HTR-8/SVneo (cell line): ENCODE data around the gene SELENOO.

Experiments used
- DNase-seq: peaks from one replicate; pipeline ENCODE4 v3.0.0; 2011; ENCODE audit warnings: low spot score, mixed read lengths; ENCODE audit not compliant: insufficient read length
- FAIRE-seq: peaks from 2 replicates; lab custom pipeline; 2011; peaks lifted over from hg19 to GRCh38; lab: Jason Lieb, UNC

The SELENOO gene

GRCh38 chr22:50249341-50250248, 48.8 kb downstream of the SELENOO start:
- no peak for FAIRE-seq

DNA sequence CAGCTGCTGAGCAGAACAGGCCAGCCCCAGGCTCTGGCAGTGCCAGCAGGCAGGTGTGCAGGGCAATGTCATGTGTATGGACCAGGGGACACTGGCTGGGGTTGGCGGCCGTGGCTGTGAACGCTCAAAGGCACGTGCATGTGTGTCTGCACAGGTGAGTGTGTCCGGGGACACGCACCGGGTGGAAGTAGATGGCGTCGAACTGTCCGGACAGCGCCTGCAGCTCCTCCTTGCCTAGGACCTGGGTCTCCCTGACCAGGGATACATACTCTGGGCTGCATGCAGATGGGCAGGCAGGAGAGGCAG, 49.4 kb downstream of the SELENOO start:
- DNase-seq = no peak
- FAIRE-seq = no peak

More at GRCh38 chr22:50249341-50250248, 48.8 kb downstream of the SELENOO start:
- DNase-seq = no peak

- DNase-seq = no peak
These were observed 50.0 kb downstream of the SELENOO start, which contains the start of gene HDAC10 for GRCh38 chr22:50250555-50251476. Gene HDAC10, minus strand, starts transcription at chr22:50251265. Its CDS starts 233 bp downstream, at chr22:50251032.

GRCh38 chr22:50251477-50252081, 50.8 kb downstream of the SELENOO start:
- DNase-seq = no peak
- FAIRE-seq = no peak

More at GRCh38 chr22:50250555-50251476, 50.0 kb downstream of the SELENOO start, which contains the start of gene HDAC10:
- peak; percentile 72 for FAIRE-seq

- FAIRE-seq (peak; percentile 86), DNase-seq (no peak)
These were observed 51.6 kb downstream of the SELENOO start for GRCh38 chr22:50252082-50253045.

- FAIRE-seq (no peak), DNase-seq (no peak)
These were observed 52.5 kb downstream of the SELENOO start for GRCh38 chr22:50253046-50253915.

DNA sequence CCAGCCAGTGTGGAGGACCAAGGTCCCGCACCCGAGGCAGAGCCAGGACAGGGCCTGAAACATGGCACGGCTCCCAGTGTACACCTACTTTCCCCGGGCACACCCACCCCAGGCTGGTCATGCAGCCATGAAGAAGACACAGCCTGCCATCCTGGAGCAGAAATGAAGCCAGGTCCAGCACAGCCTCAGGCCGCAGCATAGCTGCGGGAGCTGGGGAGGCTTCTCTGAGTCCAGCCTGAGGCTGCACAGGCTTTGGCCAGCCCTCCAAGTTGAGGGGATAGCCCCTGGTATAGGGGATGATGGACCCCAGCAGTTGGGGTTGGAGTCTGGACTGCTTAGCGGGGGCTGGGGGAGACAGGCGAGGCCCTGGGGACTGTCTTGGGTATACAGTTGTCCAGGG, 53.1 kb downstream of the SELENOO start:
- DNase-seq (no peak), FAIRE-seq (no peak)

GRCh38 chr22:50255099-50255498, 54.3 kb downstream of the SELENOO start:
- DNase-seq (no peak), FAIRE-seq (no peak)

- FAIRE-seq (no peak), DNase-seq (no peak)
These were observed 54.8 kb downstream of the SELENOO start for GRCh38 chr22:50255607-50256006.

- FAIRE-seq (no peak), DNase-seq (no peak)
These were observed 55.5 kb downstream of the SELENOO start for GRCh38 chr22:50256258-50256862.

DNA sequence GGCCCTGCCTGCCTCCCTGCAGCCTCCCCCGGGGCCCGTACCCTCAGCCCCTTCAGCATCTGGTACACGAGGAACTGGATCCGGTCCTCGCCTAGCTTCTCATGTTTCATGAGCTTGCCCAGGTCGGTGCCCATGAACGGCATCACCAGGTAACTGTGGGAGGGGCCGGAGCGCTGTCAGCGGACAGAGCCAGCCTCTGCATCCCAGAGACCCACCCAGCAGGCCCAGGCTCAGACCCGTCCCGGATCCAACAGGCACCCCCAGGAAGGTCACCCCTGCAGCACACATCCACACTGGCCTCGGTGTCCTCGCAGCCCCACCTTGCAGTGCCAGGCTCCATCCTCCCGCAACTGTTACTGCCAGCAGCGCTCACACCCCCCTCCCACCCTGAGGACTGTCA, 56.2 kb downstream of the SELENOO start:
- DNase-seq (no peak), FAIRE-seq (no peak)

DNA sequence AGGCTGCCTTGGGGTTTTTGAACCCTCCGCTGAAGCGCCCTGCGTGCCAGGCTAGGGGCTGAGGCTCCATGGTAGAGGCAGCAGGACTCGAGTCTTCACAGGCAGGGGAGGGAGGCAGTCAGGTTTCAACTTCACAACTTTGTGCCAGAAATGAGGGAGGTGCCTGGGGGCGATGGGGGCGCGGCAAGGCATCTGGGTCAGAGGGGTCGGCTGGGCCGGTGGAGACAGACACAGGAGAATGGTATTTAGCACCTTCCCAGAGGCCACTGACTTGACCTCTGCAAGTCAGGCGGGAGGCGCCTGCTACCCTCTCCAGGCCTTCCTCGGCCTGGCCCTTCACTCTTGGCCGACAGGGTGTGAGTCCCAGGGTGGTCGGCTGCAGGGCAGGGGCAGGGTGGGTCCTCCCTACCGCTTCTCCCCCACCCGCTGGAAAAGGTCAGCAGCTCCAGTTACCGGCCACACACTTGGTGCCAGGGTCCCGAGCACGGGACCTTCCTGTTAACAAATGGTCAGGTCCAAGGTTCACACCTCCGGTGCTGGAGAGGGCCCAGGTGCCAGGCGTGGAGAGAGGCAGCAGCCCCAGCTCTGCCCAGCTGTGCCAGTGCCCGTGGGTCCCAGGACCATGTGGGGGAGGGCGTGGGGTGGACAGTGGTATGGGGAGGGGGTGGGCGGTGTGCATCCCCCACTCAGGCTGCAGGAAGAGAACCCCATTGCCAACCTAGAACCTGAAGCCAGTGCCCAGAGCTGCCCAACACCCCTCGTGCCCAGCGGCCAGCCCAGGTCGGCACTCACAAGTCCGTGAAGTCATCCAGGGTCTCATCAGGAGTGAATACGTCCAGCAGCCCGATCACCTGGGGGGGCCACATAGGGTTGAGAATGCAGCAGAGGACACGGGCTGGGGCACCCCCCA, 56.9 kb downstream of the SELENOO start:
- DNase-seq (no peak), FAIRE-seq (no peak)

DNA sequence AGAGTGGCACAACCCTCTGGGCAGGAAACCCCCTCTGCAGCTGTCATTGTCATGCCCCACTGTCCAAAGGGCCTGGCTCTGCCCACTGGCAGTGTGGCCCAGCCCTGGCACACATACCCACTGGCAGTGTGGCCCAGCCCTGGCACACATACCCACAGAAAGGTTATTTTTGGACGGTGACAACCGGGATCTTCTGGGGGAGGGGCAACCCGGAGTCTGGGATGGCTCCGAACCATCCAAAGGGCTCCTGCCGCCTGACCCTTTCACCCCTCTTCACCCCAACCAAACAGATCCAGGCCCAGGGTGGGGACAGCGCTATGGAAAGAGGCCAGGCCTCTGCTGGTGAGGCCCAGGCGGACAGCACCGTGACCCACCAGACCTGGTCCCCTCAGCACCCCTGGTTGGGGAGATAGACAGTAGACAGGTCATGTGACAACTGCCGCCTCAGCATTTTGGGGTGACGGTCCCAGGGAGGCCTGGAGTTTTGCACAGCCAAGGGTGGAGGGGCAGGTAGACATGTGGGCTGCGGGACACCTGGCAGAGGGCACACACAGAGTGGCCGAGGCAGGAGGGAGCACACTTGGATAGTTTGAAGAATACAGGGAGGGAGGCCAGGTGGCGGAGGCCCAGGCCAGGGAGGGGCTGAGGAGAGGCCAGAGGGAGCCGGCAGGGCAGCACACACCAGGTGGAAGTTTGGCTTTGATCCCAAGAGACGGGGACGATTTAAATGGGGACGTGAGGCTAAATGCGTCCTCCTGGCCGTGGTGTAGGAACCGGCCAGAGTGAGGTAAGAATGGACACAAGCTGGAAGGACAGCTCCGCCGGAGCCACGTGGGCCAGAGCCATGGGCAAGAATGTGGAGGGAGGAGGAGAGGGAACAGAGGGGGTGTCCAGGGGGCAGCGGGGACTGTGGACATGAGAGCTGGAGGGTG, 57.8 kb downstream of the SELENOO start:
- no peak for DNase-seq
- FAIRE-seq = no peak

- FAIRE-seq (no peak), DNase-seq (no peak)
These were observed 58.5 kb downstream of the SELENOO start for GRCh38 chr22:50259302-50259701.

GRCh38 chr22:50260434-50260800, 59.6 kb downstream of the SELENOO start:
- DNase-seq = no peak
- no peak for FAIRE-seq
